Naive thymus-derived CD4-positive, alpha-beta T cell (primary cell): ENCODE results near the gene MCTP2. TPM values are rescaled to one million over a fixed set of nuclear protein-coding genes. Genes with fewer than 3 reads are reported as not detected.

Source experiments
- ATAC-seq: fragments of 150-1000 bp; cut with Tn5 transposase; 2 replicates; pipeline ENCODE4 v1.10.0; 2021; ENCODE audit warnings: mild to moderate bottlenecking, moderate library complexity
- CTCF ChIA-PET: fragments of 350-600 bp; sonication (Branson Sonifier 250); formaldehyde crosslinking; loops from one replicate; lab custom pipeline; 2021; ENCODE audit warnings: antibody characterized with exemption; lab: Charles Lee
- POLR2A ChIA-PET: fragments of 350-600 bp; sonication (Branson Sonifier 250); formaldehyde crosslinking; loops from one replicate; lab custom pipeline; 2021; ENCODE audit warnings: antibody characterized with exemption, inconsistent platforms; lab: Charles Lee
- DNase-seq, 9 donors: peaks; one replicate each; pipeline versions ENCODE4 v3.0.0 to v3.0.0-alpha.2; 2020 to 2022; ENCODE audit warnings: mixed read lengths in 1 of 9
- H3K27ac ChIP-seq: one replicate; pipeline ENCODE4 v1.7.0; 2013; ENCODE audit warnings: mild to moderate bottlenecking, low read depth, low read length, moderate library complexity
- H3K27me3 ChIP-seq, 2 donors: one replicate each; pipeline ENCODE4 v1.7.0; 2013; ENCODE audit warnings: low read length in 2 of 2, mild to moderate bottlenecking in 2 of 2, moderate library complexity in 2 of 2; ENCODE audit not compliant: control insufficient read depth in 2 of 2, insufficient read depth in 2 of 2
- H3K36me3 ChIP-seq, 3 experiments: 1 replicate in 2 of 3; 2 replicates in 1 of 3; pipeline ENCODE4 v1.7.0; 2013; ENCODE audit warnings: low read length in 3 of 3, mild to moderate bottlenecking in 3 of 3, moderate library complexity in 1 of 3; ENCODE audit not compliant: insufficient read depth in 3 of 3, control insufficient read depth in 2 of 3
- H3K4me1 ChIP-seq, 2 donors: one replicate each; pipeline ENCODE4 v1.7.0; 2013; ENCODE audit warnings: low read length in 2 of 2, mild to moderate bottlenecking in 2 of 2, moderate library complexity in 1 of 2; ENCODE audit not compliant: control insufficient read depth in 2 of 2, insufficient read depth in 2 of 2
- H3K4me3 ChIP-seq: 2 replicates; pipeline ENCODE4 v1.7.0; 2013; ENCODE audit warnings: mild to moderate bottlenecking, low read length
- H3K9me3 ChIP-seq, 3 experiments: 1 replicate in 2 of 3; 2 replicates in 1 of 3; pipeline ENCODE4 v1.7.0; 2013; ENCODE audit warnings: low read length in 3 of 3; ENCODE audit not compliant: control insufficient read depth in 2 of 3
- H3K27ac Mint-ChIP-seq, 9 donors: one replicate each; pipeline ENCODE4 v1.8.0; 2020 to 2022; ENCODE audit warnings: mixed read lengths in 9 of 9, mild to moderate bottlenecking in 8 of 9, moderate library complexity in 5 of 9, inconsistent platforms in 2 of 9
- H3K27me3 Mint-ChIP-seq, 5 donors: one replicate each; pipeline ENCODE4 v1.8.0; 2021 to 2022; ENCODE audit warnings: mixed read lengths in 5 of 5, mild to moderate bottlenecking in 1 of 5
- H3K36me3 Mint-ChIP-seq, 5 donors: one replicate each; pipeline ENCODE4 v1.8.0; 2020 to 2022; ENCODE audit warnings: mixed read lengths in 5 of 5, mild to moderate bottlenecking in 3 of 5, inconsistent platforms in 1 of 5
- H3K4me1 Mint-ChIP-seq, 7 donors: one replicate each; pipeline ENCODE4 v1.8.0; 2020 to 2022; ENCODE audit warnings: mixed read lengths in 7 of 7, mild to moderate bottlenecking in 3 of 7, inconsistent platforms in 1 of 7
- H3K4me3 Mint-ChIP-seq, 10 donors: one replicate each; pipeline ENCODE4 v1.8.0; 2020 to 2022; ENCODE audit warnings: mild to moderate bottlenecking in 10 of 10, mixed read lengths in 10 of 10, moderate library complexity in 6 of 10, inconsistent platforms in 2 of 10
- H3K9me3 Mint-ChIP-seq, 11 donors: one replicate each; pipeline ENCODE4 v1.8.0; 2020 to 2022; ENCODE audit warnings: mixed read lengths in 11 of 11, mild to moderate bottlenecking in 4 of 11, inconsistent platforms in 1 of 11, moderate library complexity in 1 of 11
- intact Hi-C, 2 donors: fragments of 100-400 bp; cut with micrococcal nuclease; formaldehyde crosslinking; loops; one replicate each; pipeline ENCODE4 v1.15.1; 2023
- polyA plus RNA-seq, 2 donors: library from polyadenylated mRNA; unstranded; fragments of 300-500 nt; fragmentation: Illumina TruSeq; gene quantifications; one replicate each; pipeline ENCODE4 v1.2.3, GENCODE V29; 2021
- total RNA-seq, 6 experiments: library from RNA in 5 of 6; stranded (reverse) in 5 of 6; gene quantifications; 1 replicate in 5 of 6; 2 replicates in 1 of 6; pipeline ENCODE4 v1.2.3 and lab custom pipeline; 2021 to 2026

The MCTP2 gene
- total and polyA plus RNA-seq, 7 experiments from 2014 or later, result 1.9 to 44.5 (median 17.0) TPM

DNA sequence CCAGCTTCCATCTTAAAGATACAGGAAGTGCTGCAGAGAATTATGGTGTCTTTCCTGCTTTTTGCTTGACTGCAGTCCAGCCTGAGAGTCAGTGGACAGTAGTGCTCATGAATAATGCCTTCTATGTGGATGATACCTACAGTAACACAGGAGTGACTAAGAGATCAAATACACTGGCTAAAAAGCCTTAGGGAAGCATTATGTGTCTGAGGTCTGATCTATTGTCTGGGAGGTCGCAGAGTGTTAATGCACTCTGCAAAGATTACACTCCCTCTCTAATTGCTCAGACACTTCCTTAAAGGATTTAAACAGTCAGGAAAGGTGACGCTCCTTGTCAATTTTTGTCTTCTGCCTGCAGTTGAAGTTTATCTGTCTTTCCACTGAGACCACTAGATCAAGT, 183.6 kb downstream of the MCTP2 start:
- intact Hi-C loops, result loop anchor here in 1 of 2 donors (5.0 kb wide), 1 partner anchor 253 kb away; no protein-coding TSS in a partner anchor
- H3K9me3 ChIP-seq, result no peaks in the 10 kb centered on the region
- POLR2A ChIA-PET, result no interaction called here
- no peak overlapping the region for H3K27ac ChIP-seq
- H3K9me3 Mint-ChIP-seq, result no peaks in the 10 kb centered on the region
- H3K27me3 Mint-ChIP-seq, result no peaks in the 10 kb centered on the region
- CTCF ChIA-PET, result no interaction called here
- no peaks in the 10 kb centered on the region for H3K4me1 ChIP-seq
- H3K36me3 Mint-ChIP-seq, result peaks cover 0 to 55% (median 10%) of the 10 kb centered on the region in 5 donors
- no peak overlapping the region for H3K27ac Mint-ChIP-seq
- no peaks in the 10 kb centered on the region for H3K4me1 Mint-ChIP-seq
- ATAC-seq (no peak), DNase-seq (no peak)
- no peak overlapping the region for H3K4me3 ChIP-seq
- no peak overlapping the region for H3K4me3 Mint-ChIP-seq
- no peaks in the 10 kb centered on the region for H3K27me3 ChIP-seq
- H3K36me3 ChIP-seq, result no peaks in the 10 kb centered on the region

DNA sequence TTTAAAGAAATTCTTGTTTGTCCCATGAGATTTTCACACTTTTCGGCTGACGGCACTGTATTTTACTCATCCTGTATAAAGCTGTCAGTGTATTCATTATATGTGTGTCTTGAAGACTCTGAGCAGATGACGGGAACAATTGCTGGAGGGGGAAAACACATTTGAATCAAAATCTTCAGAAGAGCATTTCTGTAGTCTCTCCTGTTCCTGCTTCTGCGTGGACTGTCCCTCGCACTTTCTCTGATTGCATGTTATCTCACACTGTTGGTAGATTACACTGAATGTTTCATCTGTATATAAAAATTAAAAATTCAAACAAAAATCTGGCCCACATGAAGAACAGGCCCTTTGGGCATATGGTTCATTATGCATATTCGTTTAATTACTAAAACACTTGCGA, 184.9 kb downstream of the MCTP2 start:
- no peak for ATAC-seq
- Mint-ChIP-seq H3K9me3 (peaks cover 0 to 2% (median 0%) of the 10 kb centered on the region in 11 donors), H3K4me3 (no peak overlapping the region), H3K27ac (no peak overlapping the region), H3K27me3 (no peaks in the 10 kb centered on the region), H3K4me1 (no peaks in the 10 kb centered on the region), H3K36me3 (peaks cover 0 to 46% (median 21%) of the 10 kb centered on the region in 5 donors)
- Histone ChIP-seq H3K9me3 (no peaks in the 10 kb centered on the region), H3K36me3 (no peaks in the 10 kb centered on the region), H3K4me1 (no peaks in the 10 kb centered on the region), H3K4me3 (no peak overlapping the region), H3K27me3 (no peaks in the 10 kb centered on the region), H3K27ac (no peak overlapping the region)
- POLR2A ChIA-PET, result no interaction called here
- CTCF ChIA-PET, result no interaction called here
- intact Hi-C loops, result no loop called here
- DNase-seq, result no peak

- Histone ChIP-seq H3K4me3 (no peak overlapping the region), H3K4me1 (no peaks in the 10 kb centered on the region), H3K27me3 (no peaks in the 10 kb centered on the region), H3K36me3 (no peaks in the 10 kb centered on the region), H3K27ac (no peak overlapping the region), H3K9me3 (no peaks in the 10 kb centered on the region)
- Mint-ChIP-seq H3K27me3 (no peaks in the 10 kb centered on the region), H3K36me3 (peaks cover 0 to 48% (median 27%) of the 10 kb centered on the region in 5 donors), H3K4me3 (no peak overlapping the region), H3K9me3 (peaks cover 0 to 2% (median 0%) of the 10 kb centered on the region in 11 donors), H3K27ac (no peak overlapping the region), H3K4me1 (no peaks in the 10 kb centered on the region)
- DNase-seq, result no peak
- ChIA-PET CTCF (no interaction called here), POLR2A (no interaction called here)
- no peak for ATAC-seq
- intact Hi-C loops, result no loop called here
Observed at GRCh38 chr15:94416820-94417219, 185.5 kb downstream of the MCTP2 start.

DNA sequence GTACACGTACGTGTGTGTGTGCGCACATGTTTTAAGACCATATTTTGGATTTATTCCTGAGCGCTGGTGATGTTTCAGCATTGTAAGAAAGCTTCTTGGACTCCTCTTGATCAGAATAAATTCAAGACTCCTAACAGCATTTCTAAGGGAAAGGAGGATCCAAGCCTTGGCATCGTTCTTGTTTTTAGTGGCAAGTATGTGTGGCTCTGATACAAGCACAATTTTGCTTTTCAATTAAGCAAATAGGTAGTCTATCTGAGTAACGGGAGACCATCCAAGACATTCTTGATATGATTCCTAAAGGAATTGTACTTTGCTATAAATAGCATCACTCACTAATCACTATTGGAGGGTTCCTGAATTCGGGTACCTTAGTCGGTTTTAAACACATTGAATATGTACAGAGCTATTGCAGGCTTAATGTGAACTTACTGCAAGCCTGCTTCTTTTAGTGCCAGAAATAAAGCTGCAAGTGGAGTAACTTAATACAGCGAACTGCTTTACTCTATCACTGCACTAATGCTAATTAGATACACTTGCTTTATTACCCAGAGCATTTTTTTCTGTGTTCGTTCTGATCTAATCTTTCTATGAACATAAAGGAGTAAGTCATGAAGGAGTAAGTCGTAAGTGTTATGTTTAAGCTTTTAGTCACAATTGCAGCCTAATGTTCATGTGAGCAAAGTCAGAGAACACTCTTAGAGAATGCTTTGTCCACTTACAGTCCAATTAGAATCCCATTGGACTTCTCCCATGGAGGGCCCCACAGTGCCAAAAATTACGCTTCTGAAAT, 186.3 kb downstream of the MCTP2 start:
- intact Hi-C loops, result no loop called here
- Mint-ChIP-seq H3K9me3 (peaks cover 0 to 2% (median 0%) of the 10 kb centered on the region in 11 donors), H3K27me3 (no peaks in the 10 kb centered on the region), H3K4me3 (no peak overlapping the region), H3K27ac (no peak overlapping the region), H3K4me1 (no peaks in the 10 kb centered on the region), H3K36me3 (peaks cover 0 to 56% (median 35%) of the 10 kb centered on the region in 5 donors)
- Histone ChIP-seq H3K27me3 (no peaks in the 10 kb centered on the region), H3K9me3 (no peaks in the 10 kb centered on the region), H3K36me3 (no peaks in the 10 kb centered on the region), H3K4me1 (no peaks in the 10 kb centered on the region), H3K27ac (no peak overlapping the region), H3K4me3 (no peak overlapping the region)
- ChIA-PET CTCF (no interaction called here), POLR2A (no interaction called here)
- DNase-seq (no peak), ATAC-seq (no peak)

GRCh38 chr15:94421706-94422105, 190.3 kb downstream of the MCTP2 start:
- no peak overlapping the region for H3K27ac Mint-ChIP-seq
- no peak for DNase-seq
- ChIA-PET POLR2A (no interaction called here), CTCF (no interaction called here)
- peaks cover 0 to 55% (median 49%) of the 10 kb centered on the region in 5 donors for H3K36me3 Mint-ChIP-seq
- no peaks in the 10 kb centered on the region for H3K27me3 ChIP-seq
- H3K9me3 ChIP-seq, result no peaks in the 10 kb centered on the region
- no peak overlapping the region for H3K27ac ChIP-seq
- H3K4me3 ChIP-seq, result no peak overlapping the region
- peaks cover 0 to 5% (median 0%) of the 10 kb centered on the region in 11 donors for H3K9me3 Mint-ChIP-seq
- intact Hi-C loops, result no loop called here
- ATAC-seq, result no peak
- H3K4me1 ChIP-seq, result no peaks in the 10 kb centered on the region
- H3K27me3 Mint-ChIP-seq, result no peaks in the 10 kb centered on the region
- H3K4me3 Mint-ChIP-seq, result no peak overlapping the region
- H3K36me3 ChIP-seq, result no peaks in the 10 kb centered on the region
- peaks cover 0 to 3% (median 0%) of the 10 kb centered on the region in 7 donors for H3K4me1 Mint-ChIP-seq

- Mint-ChIP-seq H3K27me3 (no peaks in the 10 kb centered on the region), H3K9me3 (peaks cover 0 to 2% (median 0%) of the 10 kb centered on the region in 11 donors), H3K4me3 (no peak overlapping the region), H3K4me1 (peaks cover 0 to 6% (median 0%) of the 10 kb centered on the region in 7 donors), H3K36me3 (peaks cover 1 to 16% (median 15%) of the 10 kb centered on the region in 5 donors), H3K27ac (no peak overlapping the region)
- DNase-seq (no peak), ATAC-seq (no peak)
- CTCF ChIA-PET, result no interaction called here
- intact Hi-C loops, result no loop called here
- no peaks in the 10 kb centered on the region for H3K36me3 ChIP-seq
- no peaks in the 10 kb centered on the region for H3K27me3 ChIP-seq
- POLR2A ChIA-PET, result no interaction called here
- H3K27ac ChIP-seq, result no peak overlapping the region
- H3K4me3 ChIP-seq, result no peak overlapping the region
- no peaks in the 10 kb centered on the region for H3K4me1 ChIP-seq
- H3K9me3 ChIP-seq, result no peaks in the 10 kb centered on the region
Observed at GRCh38 chr15:94432279-94432678, 200.9 kb downstream of the MCTP2 start.

- Mint-ChIP-seq H3K36me3 (peaks cover 5 to 37% (median 7%) of the 10 kb centered on the region in 5 donors), H3K9me3 (peaks cover 0 to 3% (median 0%) of the 10 kb centered on the region in 11 donors), H3K27ac (no peak overlapping the region), H3K4me1 (no peaks in the 10 kb centered on the region), H3K4me3 (no peak overlapping the region), H3K27me3 (no peaks in the 10 kb centered on the region)
- no peaks in the 10 kb centered on the region for H3K9me3 ChIP-seq
- ATAC-seq, result no peak
- no peak overlapping the region for H3K4me3 ChIP-seq
- H3K36me3 ChIP-seq, result peaks cover 0 to 5% (median 0%) of the 10 kb centered on the region in 3 experiments
- no peaks in the 10 kb centered on the region for H3K27me3 ChIP-seq
- intact Hi-C loops, result no loop called here
- no peaks in the 10 kb centered on the region for H3K4me1 ChIP-seq
- no peak overlapping the region for H3K27ac ChIP-seq
- POLR2A ChIA-PET, result no interaction called here
- DNase-seq, result no peak
- CTCF ChIA-PET, result no interaction called here
Observed at GRCh38 chr15:94439158-94439557, 207.8 kb downstream of the MCTP2 start.
